GM12874 (cell line): ENCODE results near the gene HHAT.

Experiments
- CTCF ChIP-seq: IDR thresholded peaks from 2 replicates; pipeline ENCODE4 v1.5.1; 2011; ENCODE audit warnings: low read depth, mild to moderate bottlenecking, control low read depth, low read length, moderate library complexity; ENCODE audit not compliant: insufficient read depth

HHAT gene

GRCh38 chr1:210397252-210397651, 68.5 kb downstream of the HHAT start:
- no peak for TF ChIP-seq CTCF

- TF ChIP-seq CTCF = no peak
Observed at GRCh38 chr1:210397681-210398080, 69.0 kb downstream of the HHAT start.

- no peak for TF ChIP-seq CTCF
Observed at GRCh38 chr1:210398466-210398865, 69.8 kb downstream of the HHAT start.

- peak; percentile 84 for TF ChIP-seq CTCF
Observed at GRCh38 chr1:210400043-210400840, 71.5 kb downstream of the HHAT start.

GRCh38 chr1:210402560-210402959, 73.9 kb downstream of the HHAT start:
- TF ChIP-seq CTCF = no peak

GRCh38 chr1:210405316-210405715, 76.6 kb downstream of the HHAT start:
- no peak for TF ChIP-seq CTCF

- TF ChIP-seq CTCF = peak; percentile 87
Observed at GRCh38 chr1:210407207-210407886, 78.6 kb downstream of the HHAT start.
